Mammary epithelial cell (primary cell): ENCODE results near the gene STXBP5.

Experiments
- CTCF ChIP-seq, 2 donors: IDR thresholded peaks in 1 of 2; conservative IDR thresholded peaks in 1 of 2; 2 replicates each; pipeline ENCODE4 v1.5.1; 2011 to 2012; ENCODE audit warnings: inconsistent platforms in 2 of 2, low read length in 2 of 2, mild to moderate bottlenecking in 2 of 2, control low read depth in 1 of 2, low read depth in 1 of 2; ENCODE audit not compliant: insufficient read depth in 1 of 2; ENCODE audit errors: extremely low read depth in 1 of 2
- EZH2 ChIP-seq: IDR thresholded peaks from 2 replicates; pipeline ENCODE4 v1.6.1; 2012; ENCODE audit warnings: low read length, inconsistent platforms, borderline replicate concordance

- TF ChIP-seq CTCF (conservative IDR thresholded peaks at IDR 0.05 in 1 of 2, IDR thresholded peaks at IDR 0.05 in 1 of 2; ENCODE audit: extremely low read depth in 1 of 2, insufficient read depth in 1 of 2, low read depth in 1 of 2, low read length in 2 of 2) = no peak
- no peak for TF ChIP-seq EZH2
Measured at GRCh38 chr6:147417954-147418353, 213.7 kb downstream of the STXBP5 start.
